ENCODE results near the gene FBXO15. TPM values are rescaled to one million over a fixed set of nuclear protein-coding genes. Genes with fewer than 3 reads are reported as not detected.

Gene FBXO15
- total and polyA plus RNA-seq, 2 of the 8 experiments (the other 6 are each of a cell fraction or from before 2014, with no cell fraction given): 0.84 to 0.85 TPM

DNA sequence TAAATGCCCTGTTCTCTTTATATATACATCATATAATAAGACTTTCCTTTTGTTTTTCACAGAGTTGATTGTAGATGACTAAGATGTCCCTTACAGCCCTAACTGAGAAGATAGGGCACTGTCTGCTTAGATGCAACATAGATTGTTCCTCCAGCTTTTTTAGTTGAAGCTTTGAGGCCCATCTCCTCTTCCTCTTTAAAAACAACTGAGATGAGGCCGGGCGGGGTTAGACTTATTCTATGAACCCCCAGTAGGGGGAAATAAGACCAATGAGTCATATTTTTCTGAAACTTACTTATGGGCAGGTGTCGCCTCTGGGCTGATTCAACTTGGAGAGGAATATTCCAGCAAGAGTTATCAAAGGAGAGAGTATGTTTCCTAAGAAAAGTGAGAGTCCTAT is 84.6 kb downstream of the FBXO15 start:
- no peak overlapping the region for H2BK15ac ChIP-seq (ENCODE audit: low read length)
- H2BK20ac ChIP-seq (ENCODE audit: low read length): no peak overlapping the region
- no peak overlapping the region for H2BK5ac ChIP-seq (ENCODE audit: low read depth, low read length)
- WGBS, 2 experiments (ENCODE audit: extremely low coverage in 1 of 2, insufficient coverage in 1 of 2, insufficient read length in 1 of 2, insufficient replicate concordance in 2 of 2, low coverage in 1 of 2, low lambda C conversion rate in 2 of 2, missing lambda C conversion rate in 1 of 2): 94% methylated on average over 3 of the region's 3 CpGs; no CpG with 5 or more reads in 1 of the 2 experiments
- H2BK12ac ChIP-seq (ENCODE audit: low read depth, low read length): no peak overlapping the region
- POLR2A ChIA-PET (ENCODE audit: partially characterized antibody): no interaction called here
- no peak overlapping the region for H2BK120ac ChIP-seq (replicated peaks; ENCODE audit: low read depth, low read length)
- no peak overlapping the region for H3K18ac ChIP-seq (ENCODE audit: extremely low read depth, low read length)
- no peak overlapping the region for H3K27ac ChIP-seq (ENCODE audit: low read depth, low read length)
- no peaks in the 10 kb centered on the region for H4K20me1 ChIP-seq (replicated peaks in 1 of 2; ENCODE audit: control insufficient read depth in 1 of 2, insufficient read depth in 2 of 2, low read length in 2 of 2)
- no peaks in the 10 kb centered on the region for H3K9me3 ChIP-seq (ENCODE audit: insufficient read depth in 2 of 2, low read depth in 1 of 2, low read length in 1 of 2)
- TF ChIP-seq TAF7 (optimal IDR thresholded peaks at IDR 0.05; ENCODE audit: borderline replicate concordance, low read depth, low read length): no peak
- no peak for TF ChIP-seq HDAC2 (IDR thresholded peaks at IDR 0.05; ENCODE audit: borderline replicate concordance in 1 of 2, low read depth in 2 of 2, low read length in 2 of 2)
- no peak for TF ChIP-seq MAFK (IDR thresholded peaks at IDR 0.05; ENCODE audit: low read depth, low read length)
- TF ChIP-seq JUN (IDR thresholded peaks at IDR 0.05; ENCODE audit: low read depth, low read length): no peak
- TF ChIP-seq SUZ12 (IDR thresholded peaks at IDR 0.05; ENCODE audit: low read length): no peak
- TF ChIP-seq SP4 (IDR thresholded peaks at IDR 0.05; ENCODE audit: low read length): no peak
- no peak for TF ChIP-seq EP300 (IDR thresholded peaks at IDR 0.05; ENCODE audit: borderline replicate concordance in 1 of 2, low read depth in 2 of 2, low read length in 2 of 2)
- no peak for TF ChIP-seq SAP30 (IDR thresholded peaks at IDR 0.05; ENCODE audit: insufficient read depth, insufficient replicate concordance, low read length)
- no peak for TF ChIP-seq CTBP2 (IDR thresholded peaks at IDR 0.05; ENCODE audit: borderline replicate concordance, insufficient read depth, insufficient read length, low read length)
- no peak for TF ChIP-seq BRCA1 (IDR thresholded peaks at IDR 0.05; ENCODE audit: low read depth, low read length)
- H2AFZ ChIP-seq (ENCODE audit: low read length): no peak overlapping the region
- no peak overlapping the region for H2AK5ac ChIP-seq (ENCODE audit: low read depth, low read length)
- H4K5ac ChIP-seq (ENCODE audit: insufficient read length, low read depth, low read length): no peak overlapping the region
- H3K36me3 ChIP-seq (ENCODE audit: control insufficient read depth in 2 of 4, insufficient read depth in 4 of 4, low read length in 3 of 4): no peaks in the 10 kb centered on the region
- no peak overlapping the region for H4K91ac ChIP-seq (replicated peaks; ENCODE audit: insufficient read length, low read length)
- H3K4me2 ChIP-seq (ENCODE audit: insufficient read depth in 1 of 2, low read depth in 2 of 2, low read length in 2 of 2): no peak overlapping the region
- no peak overlapping the region for H3K56ac ChIP-seq (replicated peaks; ENCODE audit: insufficient read length, low read depth, low read length)
- H3K23ac ChIP-seq (ENCODE audit: insufficient read length): no peak overlapping the region
- CTCF ChIA-PET (ENCODE audit: partially characterized antibody): interaction anchor here (1.5 kb wide), 1 partner anchor 19 kb away, joined by 4 read pairs; no protein-coding TSS in a partner anchor
- DNase-seq (ENCODE audit: low read depth in 1 of 2, low spot score in 2 of 2): no peak
- peaks cover 0 to 5% (median 0%) of the 10 kb centered on the region in 4 experiments; a peak in 1 of 7 replicates for H3K4me1 ChIP-seq (replicated peaks in 1 of 4; ENCODE audit: control insufficient read depth in 3 of 4, insufficient read depth in 4 of 4, low read length in 3 of 4)
- no peak overlapping the region for H3K14ac ChIP-seq (ENCODE audit: insufficient read length)
- H3K9ac ChIP-seq (replicated peaks in 1 of 4; ENCODE audit: extremely low read depth in 1 of 4, low read depth in 3 of 4, low read length in 3 of 4): no peak overlapping the region
- FAIRE-seq: no peak
- no peaks in the 10 kb centered on the region for H3K27me3 ChIP-seq (replicated peaks in 1 of 4; ENCODE audit: control insufficient read depth in 3 of 4, extremely low read depth in 1 of 4, insufficient read depth in 3 of 4, low read length in 3 of 4)
- H4K8ac ChIP-seq (ENCODE audit: extremely low read depth, insufficient read depth, low read length): no peak overlapping the region
- no peak overlapping the region for H3K4me3 ChIP-seq (ENCODE audit: extremely low read depth in 1 of 4, insufficient read depth in 2 of 4, low read depth in 3 of 4, low read length in 4 of 4)
- no peaks in the 10 kb centered on the region for H3K79me1 ChIP-seq (ENCODE audit: low read depth, low read length)
- no peaks in the 10 kb centered on the region for H3K23me2 ChIP-seq (ENCODE audit: low read depth, low read length)
- H3K79me2 ChIP-seq (ENCODE audit: control insufficient read depth in 1 of 2, insufficient read depth in 2 of 2, low read length in 2 of 2): no peaks in the 10 kb centered on the region
- no peak overlapping the region for H3K4ac ChIP-seq (replicated peaks; ENCODE audit: insufficient read length, low read depth, low read length)
